Left ventricle myocardium inferior (tissue), 1 donor: ENCODE measurements around the gene AGBL4. TPM values are rescaled to one million over a fixed set of nuclear protein-coding genes. Genes with fewer than 3 reads are reported as not detected.

ENCODE experiments used
- DNase-seq: peaks from one replicate; pipeline ENCODE4 v3.0.0-alpha.2; 2020
- H3K27ac ChIP-seq: fragments of 200-600 bp; replicated peaks from 2 replicates; pipeline ENCODE4 v1.8.0; 2021
- H3K27me3 ChIP-seq: fragments of 200-600 bp; 2 replicates; pipeline ENCODE4 v1.8.0; 2021; ENCODE audit warnings: low read depth
- H3K36me3 ChIP-seq: fragments of 200-600 bp; 2 replicates; pipeline ENCODE4 v1.8.0; 2021
- H3K4me1 ChIP-seq: fragments of 200-600 bp; 2 replicates; pipeline ENCODE4 v1.8.0; 2021
- H3K4me3 ChIP-seq: fragments of 200-600 bp; 2 replicates; pipeline ENCODE4 v1.8.0; 2021; ENCODE audit warnings: mild to moderate bottlenecking, moderate library complexity
- H3K9me3 ChIP-seq: fragments of 200-600 bp; replicated peaks from 2 replicates; pipeline ENCODE4 v1.8.0; 2021
- intact Hi-C: fragments of 100-400 bp; cut with micrococcal nuclease; formaldehyde crosslinking; loops from one replicate; pipeline ENCODE4 v1.11.0; 2022
- total RNA-seq: library from RNA; stranded (reverse); fragmentation: NEBNext Ultra II Directional; extraction: Animal tissue kit (Norgen Biotek cat#: 25700); gene quantifications from one replicate; pipeline ENCODE4 v1.2.1, GENCODE V29; 2021
- TF ChIP-seq, protein P1 (sequence below): fragments of 200-600 bp; IDR thresholded peaks from 2 replicates; pipeline ENCODE4 v1.8.0; 2021; ENCODE audit warnings: antibody characterized with exemption, mild to moderate bottlenecking, borderline replicate concordance
- donor health status: DM: no; HTN: yes; CAD: no; lungs with severe emphysema.

AGBL4 gene
- total RNA-seq, 1 donor from 2014 or later: 0.38 TPM

DNA sequence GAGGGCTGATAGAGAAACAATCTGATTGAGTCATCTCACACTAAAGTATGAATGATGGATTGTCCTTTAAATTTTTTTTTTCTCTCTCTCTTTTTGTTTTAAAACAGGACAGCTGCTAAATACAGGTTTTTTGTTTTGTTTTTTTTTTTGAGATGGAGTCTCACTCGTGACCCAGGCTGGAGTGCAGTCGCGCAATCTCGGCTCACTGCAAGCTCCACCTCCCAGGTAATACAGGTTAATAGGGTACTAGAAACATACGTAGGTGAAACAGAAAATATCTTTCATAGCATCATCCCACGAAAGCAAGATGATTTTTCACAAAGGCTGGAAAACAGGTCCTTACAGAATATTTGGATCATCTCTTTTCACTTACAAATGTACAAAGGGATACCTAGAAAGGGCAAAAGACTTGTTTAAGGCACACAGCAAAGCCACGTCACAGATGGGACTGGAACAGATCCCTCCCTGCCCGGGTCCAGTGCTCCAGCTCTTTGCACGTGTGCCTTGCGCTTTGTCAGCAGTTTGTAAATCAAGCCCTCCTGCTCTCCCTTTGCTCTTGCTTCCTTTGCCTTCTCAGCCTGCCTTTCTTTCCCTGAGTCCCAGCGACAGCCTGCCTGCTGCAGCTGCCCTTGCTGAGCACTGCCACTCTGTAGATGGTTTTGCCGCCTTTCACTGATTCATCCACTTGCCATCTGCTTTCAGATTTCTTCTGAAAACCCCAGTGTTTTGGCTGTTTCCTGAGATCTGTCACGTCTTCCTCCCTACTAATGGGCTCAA lies 1075.8 kb downstream of the AGBL4 start:
- Histone ChIP-seq H3K27ac (no peak overlapping the region), H3K27me3 (peaks cover 4% of the 10 kb centered on the region), H3K36me3 (no peaks in the 10 kb centered on the region), H3K4me3 (no peak overlapping the region), H3K9me3 (no peaks in the 10 kb centered on the region), H3K4me1 (no peaks in the 10 kb centered on the region)
- intact Hi-C loops: no loop called here
- DNase-seq: no peak
- TF ChIP-seq, protein P1, sequence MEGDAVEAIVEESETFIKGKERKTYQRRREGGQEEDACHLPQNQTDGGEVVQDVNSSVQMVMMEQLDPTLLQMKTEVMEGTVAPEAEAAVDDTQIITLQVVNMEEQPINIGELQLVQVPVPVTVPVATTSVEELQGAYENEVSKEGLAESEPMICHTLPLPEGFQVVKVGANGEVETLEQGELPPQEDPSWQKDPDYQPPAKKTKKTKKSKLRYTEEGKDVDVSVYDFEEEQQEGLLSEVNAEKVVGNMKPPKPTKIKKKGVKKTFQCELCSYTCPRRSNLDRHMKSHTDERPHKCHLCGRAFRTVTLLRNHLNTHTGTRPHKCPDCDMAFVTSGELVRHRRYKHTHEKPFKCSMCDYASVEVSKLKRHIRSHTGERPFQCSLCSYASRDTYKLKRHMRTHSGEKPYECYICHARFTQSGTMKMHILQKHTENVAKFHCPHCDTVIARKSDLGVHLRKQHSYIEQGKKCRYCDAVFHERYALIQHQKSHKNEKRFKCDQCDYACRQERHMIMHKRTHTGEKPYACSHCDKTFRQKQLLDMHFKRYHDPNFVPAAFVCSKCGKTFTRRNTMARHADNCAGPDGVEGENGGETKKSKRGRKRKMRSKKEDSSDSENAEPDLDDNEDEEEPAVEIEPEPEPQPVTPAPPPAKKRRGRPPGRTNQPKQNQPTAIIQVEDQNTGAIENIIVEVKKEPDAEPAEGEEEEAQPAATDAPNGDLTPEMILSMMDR: no peak

DNA sequence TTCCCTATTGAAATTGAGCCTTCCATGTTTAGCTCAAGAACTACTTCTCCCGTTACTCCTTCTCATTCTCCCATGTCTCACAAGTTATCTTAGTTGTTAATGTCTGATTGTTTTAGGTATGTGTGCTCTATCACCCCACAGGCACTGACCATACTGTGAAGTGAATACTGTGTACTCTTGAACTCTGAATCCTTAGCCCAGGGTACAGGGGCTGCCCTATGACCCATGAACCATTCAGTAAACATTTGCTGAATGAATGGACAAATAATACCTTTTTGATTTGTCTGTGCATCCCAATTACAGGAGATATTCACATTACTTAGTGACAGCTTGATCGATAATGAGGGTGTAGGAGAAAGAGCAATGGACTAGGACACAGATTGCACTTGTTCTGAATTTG lies 1077.7 kb downstream of the AGBL4 start:
- Histone ChIP-seq H3K9me3 (no peaks in the 10 kb centered on the region), H3K4me1 (peaks cover 4% of the 10 kb centered on the region), H3K27me3 (peaks cover 4% of the 10 kb centered on the region), H3K4me3 (no peak overlapping the region), H3K36me3 (no peaks in the 10 kb centered on the region), H3K27ac (no peak overlapping the region)
- DNase-seq: no peak
- TF ChIP-seq, protein P1: no peak
- intact Hi-C loops: no loop called here

DNA sequence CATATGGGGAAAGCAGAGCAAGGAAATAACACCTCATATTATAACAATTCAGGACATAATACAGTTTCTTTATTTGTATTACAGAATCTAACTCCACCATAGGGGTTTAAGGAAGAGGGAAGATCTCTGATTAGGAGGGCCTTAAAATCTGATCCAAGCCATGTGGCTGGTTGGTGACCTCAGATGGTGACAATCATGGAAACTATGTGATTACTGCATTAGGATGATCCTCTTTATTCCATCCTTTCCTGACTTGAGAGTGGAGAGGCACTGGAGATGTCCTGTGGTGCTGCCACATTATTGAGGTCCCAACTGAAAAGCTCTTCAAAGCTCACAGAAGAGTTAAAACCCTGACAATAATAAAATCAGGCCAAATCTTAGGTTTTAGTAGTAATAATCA lies 1078.9 kb downstream of the AGBL4 start:
- Histone ChIP-seq H3K27ac (no peak overlapping the region), H3K4me1 (peaks cover 4% of the 10 kb centered on the region), H3K9me3 (no peaks in the 10 kb centered on the region), H3K27me3 (peaks cover 4% of the 10 kb centered on the region), H3K36me3 (no peaks in the 10 kb centered on the region), H3K4me3 (no peak overlapping the region)
- no peak for DNase-seq
- TF ChIP-seq, protein P1: no peak
- intact Hi-C loops: no loop called here

DNA sequence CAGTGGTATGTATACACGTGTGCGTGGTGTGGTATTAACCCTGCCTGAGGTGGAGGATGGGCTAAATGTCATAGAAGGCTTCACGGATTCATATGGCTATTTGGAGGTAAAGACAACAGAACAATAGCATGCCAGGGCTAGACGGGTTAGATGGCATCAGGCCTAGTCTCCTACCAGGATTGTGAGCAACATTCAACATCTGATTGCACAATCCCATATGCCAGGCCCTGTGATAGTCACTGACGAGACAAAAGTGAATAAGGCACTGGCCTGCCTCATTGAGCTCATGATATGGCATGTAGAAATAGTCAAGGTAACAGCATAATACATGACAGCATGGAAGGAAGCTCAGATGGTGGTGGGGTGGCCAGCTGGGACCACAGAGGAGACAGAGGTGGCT lies 1079.9 kb downstream of the AGBL4 start:
- no peak overlapping the region for H3K4me3 ChIP-seq
- intact Hi-C loops: no loop called here
- TF ChIP-seq, protein P1: no peak
- peaks cover 4% of the 10 kb centered on the region for H3K4me1 ChIP-seq
- no peaks in the 10 kb centered on the region for H3K27me3 ChIP-seq
- no peaks in the 10 kb centered on the region for H3K36me3 ChIP-seq
- no peak for DNase-seq
- no peak overlapping the region for H3K27ac ChIP-seq
- H3K9me3 ChIP-seq: no peaks in the 10 kb centered on the region

DNA sequence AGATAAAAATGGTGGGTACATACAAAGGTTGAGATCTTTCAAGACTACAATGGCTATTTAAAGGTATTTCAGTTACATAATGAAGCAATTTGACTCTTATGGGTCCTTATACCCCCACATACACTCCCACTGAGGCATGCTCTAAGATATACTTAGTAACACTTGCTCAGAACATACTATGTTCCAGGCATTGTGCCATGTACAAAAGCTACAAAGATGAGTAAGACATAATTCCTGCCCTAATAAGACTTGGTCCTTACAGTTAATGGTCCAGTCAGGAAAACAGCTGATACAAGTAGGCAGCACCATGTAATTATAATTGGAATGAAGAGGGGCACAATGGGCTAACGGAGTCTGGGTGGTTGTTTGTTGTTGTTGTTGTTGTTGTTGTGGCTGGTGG lies 1080.4 kb downstream of the AGBL4 start:
- H3K36me3 ChIP-seq: no peaks in the 10 kb centered on the region
- no peaks in the 10 kb centered on the region for H3K9me3 ChIP-seq
- DNase-seq: no peak
- intact Hi-C loops: no loop called here
- no peak overlapping the region for H3K4me3 ChIP-seq
- TF ChIP-seq, protein P1: no peak
- peaks cover 4% of the 10 kb centered on the region for H3K4me1 ChIP-seq
- no peaks in the 10 kb centered on the region for H3K27me3 ChIP-seq
- H3K27ac ChIP-seq: no peak overlapping the region
